ENCODE data around the gene PREX1.

The PREX1 gene

GRCh38 chr20:48614593-48615274, 213.1 kb downstream of the PREX1 start:
- no peak for DNase-seq (ENCODE audit: low read depth, low spot score)
- H3K4me3 ChIP-seq (ENCODE audit: low read length), result no peak overlapping the region

GRCh38 chr20:48613926-48614325, 213.9 kb downstream of the PREX1 start:
- no peak for DNase-seq (ENCODE audit: low read depth, low spot score)

GRCh38 chr20:48612335-48612734, 215.5 kb downstream of the PREX1 start:
- no peak overlapping the region for H3K4me3 ChIP-seq (ENCODE audit: low read length)
- no peak for DNase-seq (ENCODE audit: low read depth, low spot score)

More at GRCh38 chr20:48613926-48614325, 213.9 kb downstream of the PREX1 start:
- H3K4me3 ChIP-seq (ENCODE audit: low read length), result no peak overlapping the region

GRCh38 chr20:48610996-48611395, 216.8 kb downstream of the PREX1 start:
- no peak for DNase-seq (ENCODE audit: low read depth, low spot score)
- H3K4me3 ChIP-seq (ENCODE audit: low read length), result no peak overlapping the region

GRCh38 chr20:48609491-48609978, 218.3 kb downstream of the PREX1 start:
- no peak overlapping the region for H3K4me3 ChIP-seq (ENCODE audit: low read length)
- no peak for DNase-seq (ENCODE audit: low read depth, low spot score)

GRCh38 chr20:48608756-48609155, 219.0 kb downstream of the PREX1 start:
- H3K4me3 ChIP-seq (ENCODE audit: low read length), result no peak overlapping the region
- DNase-seq (ENCODE audit: low read depth, low spot score), result no peak

- no peak for DNase-seq (ENCODE audit: low read depth, low spot score)
- no peak overlapping the region for H3K4me3 ChIP-seq (ENCODE audit: low read length)
These were observed 220.3 kb downstream of the PREX1 start for GRCh38 chr20:48607544-48607865.

- no peak for DNase-seq (ENCODE audit: low read depth, low spot score)
- H3K4me3 ChIP-seq (ENCODE audit: low read length), result no peak overlapping the region
These were observed 220.8 kb downstream of the PREX1 start for GRCh38 chr20:48606841-48607543.

GRCh38 chr20:48606172-48606840, 221.5 kb downstream of the PREX1 start:
- DNase-seq (ENCODE audit: low read depth, low spot score), result no peak
- no peak overlapping the region for H3K4me3 ChIP-seq (ENCODE audit: low read length)

- H3K4me3 ChIP-seq (ENCODE audit: low read length), result no peak overlapping the region
- DNase-seq (ENCODE audit: low read depth, low spot score), result no peak
These were observed 222.2 kb downstream of the PREX1 start for GRCh38 chr20:48605364-48606171.

GRCh38 chr20:48604936-48605335, 222.9 kb downstream of the PREX1 start:
- no peak for DNase-seq (ENCODE audit: low read depth, low spot score)

GRCh38 chr20:48604426-48604825, 223.4 kb downstream of the PREX1 start:
- DNase-seq (ENCODE audit: low read depth, low spot score), result no peak
- H3K4me3 ChIP-seq (ENCODE audit: low read length), result no peak overlapping the region

More at GRCh38 chr20:48604936-48605335, 222.9 kb downstream of the PREX1 start:
- no peak overlapping the region for H3K4me3 ChIP-seq (ENCODE audit: low read length)

- no peak for DNase-seq (ENCODE audit: low read depth, low spot score)
- H3K4me3 ChIP-seq (ENCODE audit: low read length), result no peak overlapping the region
These were observed 223.9 kb downstream of the PREX1 start for GRCh38 chr20:48603819-48604405.

GRCh38 chr20:48603116-48603818, 224.5 kb downstream of the PREX1 start:
- no peak overlapping the region for H3K4me3 ChIP-seq (ENCODE audit: low read length)
- no peak for DNase-seq (ENCODE audit: low read depth, low spot score)

GRCh38 chr20:48601798-48602197, 226.0 kb downstream of the PREX1 start:
- no peak for DNase-seq (ENCODE audit: low read depth, low spot score)
- H3K4me3 ChIP-seq (ENCODE audit: low read length), result no peak overlapping the region

GRCh38 chr20:48600470-48600945, 227.3 kb downstream of the PREX1 start:
- DNase-seq (ENCODE audit: low read depth, low spot score), result no peak
- H3K4me3 ChIP-seq (ENCODE audit: low read length), result no peak overlapping the region

- no peak for DNase-seq (ENCODE audit: low read depth, low spot score)
These were observed 227.9 kb downstream of the PREX1 start for GRCh38 chr20:48599748-48600469.

More at GRCh38 chr20:48599748-48600469, 227.9 kb downstream of the PREX1 start:
- H3K4me3 ChIP-seq (ENCODE audit: low read length), result no peak overlapping the region
